ENCODE results near the gene EEF2K. TPM values are rescaled to one million over a fixed set of nuclear protein-coding genes. Genes with fewer than 3 reads are reported as not detected.

EEF2K gene
- total and polyA plus RNA-seq, 2 of the 13 experiments (the other 11 are each of a cell fraction or from before 2014, with no cell fraction given): 22.0 to 23.8 TPM

GRCh38 chr16:22188595-22189442 lies 17.3 kb upstream of the EEF2K start (continued):
- TF ChIP-seq ZBTB44 (CRISPR knock-in tag; IDR thresholded peaks at IDR 0.05) (no peak), MTF1 (CRISPR knock-in tag; IDR thresholded peaks at IDR 0.05) (no peak), HNRNPH1 (optimal IDR thresholded peaks at IDR 0.05; ENCODE audit: low read depth, low read length) (no peak), MBNL3 (CRISPR knock-in tag; conservative IDR thresholded peaks at IDR 0.05) (no peak), SUZ12 (IDR thresholded peaks at IDR 0.05; ENCODE audit: low read depth, low read length) (no peak), FOXK2 (IDR thresholded peaks at IDR 0.05) (no peak), ZNF570 (CRISPR knock-in tag; IDR thresholded peaks at IDR 0.05; ENCODE audit: borderline replicate concordance) (no peak), HCFC1 (IDR thresholded peaks at IDR 0.05; ENCODE audit: low read depth, low read length) (0 out of 2 replicates have a peak, but pooled peaks have one; percentile 23), MIER3 (CRISPR knock-in tag; IDR thresholded peaks at IDR 0.05; ENCODE audit: borderline replicate concordance) (no peak), ZNF503 (CRISPR knock-in tag; IDR thresholded peaks at IDR 0.05) (no peak), ZSCAN5A (CRISPR knock-in tag; IDR thresholded peaks at IDR 0.05; ENCODE audit: borderline replicate concordance) (no peak), RFX5 (IDR thresholded peaks at IDR 0.05; ENCODE audit: low read depth, low read length) (no peak), TEAD3 (CRISPR knock-in tag; optimal IDR thresholded peaks at IDR 0.05; ENCODE audit: borderline replicate concordance) (peak; percentile 70), ZNF343 (CRISPR knock-in tag; IDR thresholded peaks at IDR 0.05) (no peak), ZKSCAN1 (IDR thresholded peaks at IDR 0.05; ENCODE audit: low read length) (0 out of 2 replicates have a peak, but pooled peaks have one; percentile 23), RAD21 (CRISPR knock-in tag; IDR thresholded peaks at IDR 0.05) (peak; percentile 97), MIER2 (CRISPR knock-in tag; IDR thresholded peaks at IDR 0.05) (no peak; the same call in 1 of the 2 replicates), ISL2 (CRISPR knock-in tag; IDR thresholded peaks at IDR 0.05) (peak; percentile 67; the same call in 1 of the 2 replicates), ZNF3 (CRISPR knock-in tag; IDR thresholded peaks at IDR 0.05) (no peak)
- TF ChIP-seq, protein P1, sequence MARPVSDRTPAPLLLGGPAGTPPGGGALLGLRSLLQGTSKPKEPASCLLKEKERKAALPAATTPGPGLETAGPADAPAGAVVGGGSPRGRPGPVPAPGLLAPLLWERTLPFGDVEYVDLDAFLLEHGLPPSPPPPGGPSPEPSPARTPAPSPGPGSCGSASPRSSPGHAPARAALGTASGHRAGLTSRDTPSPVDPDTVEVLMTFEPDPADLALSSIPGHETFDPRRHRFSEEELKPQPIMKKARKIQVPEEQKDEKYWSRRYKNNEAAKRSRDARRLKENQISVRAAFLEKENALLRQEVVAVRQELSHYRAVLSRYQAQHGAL (CRISPR knock-in tag; IDR thresholded peaks at IDR 0.05; ENCODE audit: not compliant biosample characterization): no peak
- TF ChIP-seq, protein P2, sequence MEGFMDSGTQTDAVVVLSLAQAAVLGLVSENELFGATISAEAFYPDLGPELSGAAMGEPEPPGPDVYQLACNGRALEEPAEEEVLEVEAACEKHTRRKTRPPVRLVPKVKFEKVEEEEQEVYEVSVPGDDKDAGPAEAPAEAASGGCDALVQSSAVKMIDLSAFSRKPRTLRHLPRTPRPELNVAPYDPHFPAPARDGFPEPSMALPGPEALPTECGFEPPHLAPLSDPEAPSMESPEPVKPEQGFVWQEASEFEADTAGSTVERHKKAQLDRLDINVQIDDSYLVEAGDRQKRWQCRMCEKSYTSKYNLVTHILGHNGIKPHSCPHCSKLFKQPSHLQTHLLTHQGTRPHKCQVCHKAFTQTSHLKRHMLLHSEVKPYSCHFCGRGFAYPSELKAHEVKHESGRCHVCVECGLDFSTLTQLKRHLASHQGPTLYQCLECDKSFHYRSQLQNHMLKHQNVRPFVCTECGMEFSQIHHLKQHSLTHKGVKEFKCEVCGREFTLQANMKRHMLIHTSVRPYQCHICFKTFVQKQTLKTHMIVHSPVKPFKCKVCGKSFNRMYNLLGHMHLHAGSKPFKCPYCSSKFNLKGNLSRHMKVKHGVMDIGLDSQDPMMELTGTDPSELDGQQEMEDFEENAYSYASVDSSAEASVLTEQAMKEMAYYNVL (CRISPR knock-in tag; IDR thresholded peaks at IDR 0.05; ENCODE audit: borderline replicate concordance): no peak
- TF ChIP-seq, protein P3, sequence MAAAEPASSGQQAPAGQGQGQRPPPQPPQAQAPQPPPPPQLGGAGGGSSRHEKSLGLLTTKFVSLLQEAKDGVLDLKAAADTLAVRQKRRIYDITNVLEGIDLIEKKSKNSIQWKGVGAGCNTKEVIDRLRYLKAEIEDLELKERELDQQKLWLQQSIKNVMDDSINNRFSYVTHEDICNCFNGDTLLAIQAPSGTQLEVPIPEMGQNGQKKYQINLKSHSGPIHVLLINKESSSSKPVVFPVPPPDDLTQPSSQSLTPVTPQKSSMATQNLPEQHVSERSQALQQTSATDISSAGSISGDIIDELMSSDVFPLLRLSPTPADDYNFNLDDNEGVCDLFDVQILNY (CRISPR knock-in tag; conservative IDR thresholded peaks at IDR 0.05): peak; percentile 51; the same call in 1 of the 2 replicates

All from HepG2 (cell line).